Activated CD8-positive, alpha-beta memory T cell treated with anti-CD3 and anti-CD28 coated beads for 24 hours (primary cell): ENCODE data around the gene TMEM135.
"Not testable (repeated sequence)": the region's sequence is repeated elsewhere in the genome, so short reads cannot be mapped to it uniquely, and the experiment has no call there.

Experiments used
- DNase-seq: peaks from one replicate; pipeline ENCODE4 v3.0.0-alpha.2; 2020

The TMEM135 gene

GRCh38 chr11:87143641-87144040 lies 105.9 kb downstream of the TMEM135 start:
- DNase-seq = no peak

- no peak for DNase-seq
Measured at GRCh38 chr11:87144252-87144651, 106.5 kb downstream of the TMEM135 start.

- DNase-seq = no peak
Measured at GRCh38 chr11:87148749-87149148, 111.0 kb downstream of the TMEM135 start.

GRCh38 chr11:87149782-87150181 lies 112.0 kb downstream of the TMEM135 start:
- DNase-seq = not testable (repeated sequence)

- no peak for DNase-seq
Measured at GRCh38 chr11:87150936-87151335, 113.2 kb downstream of the TMEM135 start.

DNA sequence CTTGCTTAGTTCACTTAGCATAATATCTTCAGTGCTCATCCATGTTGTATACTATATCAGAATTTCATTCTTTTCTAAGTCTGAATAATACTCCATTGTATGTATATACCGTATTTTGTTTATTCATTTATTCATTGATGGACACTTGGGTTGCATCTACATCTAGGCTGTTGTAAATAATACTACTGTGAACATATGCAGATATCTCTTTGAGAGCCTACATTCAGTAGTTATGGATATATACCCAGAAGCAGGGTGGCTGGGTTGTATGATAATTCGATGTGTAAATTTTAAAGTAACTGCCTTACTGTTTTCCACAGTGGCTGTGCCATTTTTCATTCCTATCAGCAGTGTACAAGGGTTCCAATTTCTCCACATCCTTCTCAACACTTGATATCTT lies 116.5 kb downstream of the TMEM135 start:
- no peak for DNase-seq

DNA sequence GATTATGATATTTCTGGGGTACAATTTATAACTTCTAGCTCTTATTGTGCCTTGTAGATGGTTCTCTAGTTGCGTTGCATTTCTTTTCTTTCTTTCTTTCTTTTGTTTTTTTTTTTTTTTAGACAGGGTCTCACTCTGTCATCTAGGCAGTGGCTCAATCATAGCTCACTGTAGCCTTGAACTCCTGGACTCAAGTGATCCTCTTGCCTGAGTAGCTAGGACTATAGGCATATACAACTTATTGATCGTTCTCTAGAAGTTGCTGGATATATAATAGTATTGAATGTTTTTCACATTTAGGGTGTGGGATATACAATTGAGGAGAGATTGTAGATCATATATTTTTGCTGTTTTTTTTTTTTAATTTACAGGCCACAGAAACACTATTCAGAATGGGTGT lies 119.2 kb downstream of the TMEM135 start:
- DNase-seq = no peak

DNA sequence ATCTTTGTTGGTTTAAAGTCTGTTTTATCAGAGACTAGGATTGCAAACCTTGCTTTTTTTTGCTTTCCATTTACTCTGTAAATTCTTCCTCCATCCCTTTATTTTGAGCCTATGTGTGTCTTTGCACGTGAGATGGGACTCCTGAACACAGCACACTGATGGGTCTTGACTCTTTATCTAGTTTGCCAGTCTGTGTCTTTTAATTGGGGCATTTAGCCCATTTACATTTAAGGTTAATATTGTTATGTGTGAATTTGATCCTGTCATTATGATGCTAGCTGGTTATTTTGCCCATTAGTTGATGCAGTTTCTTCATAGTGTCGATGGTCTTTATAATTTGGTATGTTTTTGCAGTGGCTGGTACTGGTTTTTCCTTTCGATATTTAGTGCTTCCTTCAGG lies 131.3 kb downstream of the TMEM135 start:
- DNase-seq = not testable (repeated sequence)

DNA sequence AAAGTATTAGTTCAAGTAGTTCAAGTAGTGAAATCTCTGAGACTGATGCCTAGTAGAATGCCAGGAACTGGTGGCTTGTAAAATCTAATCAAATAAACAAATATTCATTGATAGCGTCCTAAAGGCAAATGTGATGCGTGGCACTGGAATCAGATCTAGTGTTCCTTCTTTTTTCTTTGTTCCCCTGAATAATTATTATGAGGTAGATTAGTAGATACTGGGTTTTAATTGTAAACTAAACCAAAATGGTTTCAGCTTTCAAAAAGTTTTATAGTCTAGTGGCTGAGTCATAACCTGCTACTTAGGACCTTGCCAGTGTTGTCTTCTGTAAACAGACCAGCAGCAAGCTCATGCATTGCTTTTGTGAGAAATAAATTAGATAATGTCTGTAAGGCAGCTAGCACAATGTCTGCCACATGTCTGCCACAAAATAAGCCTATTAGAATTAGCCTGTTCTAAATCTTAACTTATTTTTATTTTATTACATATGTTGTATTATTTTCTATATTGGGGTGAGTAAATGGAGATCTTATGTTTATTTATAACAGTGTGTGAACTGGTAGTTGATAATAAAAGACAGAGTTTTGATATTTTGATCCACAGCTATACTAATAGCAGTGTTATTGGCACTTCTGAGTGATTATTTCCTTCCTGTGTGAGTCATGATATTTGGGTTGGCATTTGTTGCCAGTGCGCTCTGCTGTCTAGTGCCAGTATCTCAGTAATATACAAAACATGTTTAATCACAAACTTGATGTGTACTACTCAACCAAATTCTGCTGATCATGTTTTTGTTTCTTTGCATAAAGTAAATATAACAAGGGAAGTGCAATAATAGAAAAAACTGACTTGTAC lies 135.7 kb downstream of the TMEM135 start:
- DNase-seq = no peak

- DNase-seq = no peak
Measured at GRCh38 chr11:87174870-87175269, 137.1 kb downstream of the TMEM135 start.

- no peak for DNase-seq
Measured at GRCh38 chr11:87176044-87176443, 138.3 kb downstream of the TMEM135 start.

GRCh38 chr11:87179621-87180020 lies 141.9 kb downstream of the TMEM135 start:
- no peak for DNase-seq

DNA sequence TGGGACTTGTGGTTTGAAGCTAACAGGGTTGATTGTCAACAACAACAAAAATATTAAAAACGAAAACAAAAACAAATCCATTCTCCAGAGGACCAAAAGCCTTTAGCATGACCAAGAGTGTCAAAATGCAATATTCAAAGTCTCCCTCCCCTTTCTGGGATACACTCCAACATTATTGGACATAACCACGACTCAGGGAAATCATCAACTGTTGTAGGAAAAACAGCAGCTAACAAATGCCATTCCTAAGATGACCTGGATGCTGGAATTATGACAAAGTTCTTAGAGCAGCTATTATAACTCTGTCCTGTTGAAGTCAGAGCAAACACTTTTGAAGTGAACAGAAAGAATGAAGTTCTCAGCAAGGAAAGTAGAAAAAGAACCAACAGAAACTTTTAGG lies 143.0 kb downstream of the TMEM135 start:
- no peak for DNase-seq

- DNase-seq = no peak
Measured at GRCh38 chr11:87181143-87181542, 143.4 kb downstream of the TMEM135 start.

GRCh38 chr11:87185228-87185627 lies 147.5 kb downstream of the TMEM135 start:
- DNase-seq = no peak

DNA sequence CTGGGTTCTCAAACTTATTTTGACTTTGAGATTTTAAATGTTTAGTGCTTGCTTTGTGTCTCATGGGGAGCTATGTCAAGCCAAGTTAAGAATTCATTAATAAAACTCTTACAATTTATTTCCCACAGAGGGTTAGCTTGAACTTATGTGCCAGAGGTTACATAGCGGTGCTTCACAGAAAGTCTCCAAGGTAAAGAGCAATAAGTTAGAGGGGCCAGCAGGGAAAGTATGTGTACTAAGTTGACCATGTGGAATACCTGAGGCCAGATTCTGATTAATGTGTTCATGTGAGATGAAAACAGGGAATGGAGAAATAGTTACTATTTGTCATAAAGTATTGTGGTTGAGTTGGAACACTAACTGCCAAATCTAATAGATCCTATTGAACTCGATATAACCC lies 149.3 kb downstream of the TMEM135 start:
- DNase-seq = no peak

GRCh38 chr11:87187930-87188329 lies 150.2 kb downstream of the TMEM135 start:
- no peak for DNase-seq

- not testable (repeated sequence) for DNase-seq
Measured at GRCh38 chr11:87188396-87188795, 150.7 kb downstream of the TMEM135 start.

DNA sequence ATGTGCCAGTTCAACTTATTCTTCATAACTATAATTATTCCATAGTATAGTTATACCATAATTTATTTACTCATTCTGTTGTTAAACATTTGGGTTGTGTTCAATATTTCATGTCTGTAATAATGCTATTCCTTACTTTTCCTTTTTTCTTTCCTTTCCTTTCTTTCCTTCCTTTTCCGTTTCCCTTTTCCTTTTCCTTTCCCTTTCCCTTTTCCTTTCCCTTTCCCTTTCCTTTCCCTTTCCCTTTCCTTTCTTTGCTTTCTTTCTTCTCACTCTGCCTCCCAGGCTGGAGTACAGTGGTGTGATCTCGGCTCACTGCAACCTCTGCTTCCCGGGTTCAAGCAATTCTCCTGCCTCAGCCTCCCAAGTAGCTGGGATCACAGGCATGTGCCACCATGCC lies 151.2 kb downstream of the TMEM135 start:
- not testable (repeated sequence) for DNase-seq

- DNase-seq = no peak
Measured at GRCh38 chr11:87190071-87190470, 152.3 kb downstream of the TMEM135 start.

GRCh38 chr11:87193756-87194470 lies 156.2 kb downstream of the TMEM135 start:
- DNase-seq = no peak

DNA sequence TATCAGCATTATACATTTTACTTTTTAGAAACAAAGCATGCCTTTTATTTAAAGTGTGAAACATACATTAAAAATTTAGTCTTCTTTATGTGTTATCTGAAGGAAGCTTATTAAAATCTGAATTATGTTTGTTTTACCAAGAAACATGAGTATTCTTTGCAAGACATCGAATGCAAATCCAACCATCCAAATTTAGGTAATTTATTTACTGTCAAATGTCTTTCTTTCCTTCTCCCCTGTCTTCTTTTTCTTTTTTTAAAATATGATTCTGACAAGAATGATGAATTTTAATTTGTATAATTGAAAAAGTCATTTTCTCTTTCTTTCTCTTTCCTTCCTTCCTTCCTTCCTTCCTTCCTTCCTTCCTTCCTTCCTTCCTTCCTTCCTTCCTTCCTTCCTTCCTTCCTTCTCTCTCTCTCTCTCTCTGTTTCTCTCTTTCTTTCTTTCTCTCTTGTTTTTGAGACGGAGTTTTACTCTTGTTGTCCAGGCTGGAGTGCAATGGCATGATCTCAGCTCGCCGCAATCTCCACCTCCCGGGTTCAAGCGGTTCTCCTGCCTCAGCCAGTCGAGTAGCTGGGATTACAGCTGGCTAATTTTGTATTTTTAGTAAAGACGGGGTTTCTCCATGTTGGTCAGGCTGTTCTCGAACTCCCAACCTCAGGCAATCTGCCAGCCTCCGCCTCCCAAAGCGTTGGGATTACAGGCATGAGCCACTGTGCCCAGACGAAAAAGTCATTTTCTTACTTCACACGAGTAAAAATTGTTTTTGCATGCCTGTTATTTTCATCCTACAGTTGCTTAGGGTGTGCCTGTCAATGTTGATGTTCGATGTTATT lies 157.5 kb downstream of the TMEM135 start:
- DNase-seq = no peak

- no peak for DNase-seq
Measured at GRCh38 chr11:87198266-87198881, 160.6 kb downstream of the TMEM135 start.
